OCI-LY3 (cell line): Measurements from ENCODE around the gene PTPRN2.

Source experiments
- EZH2phosphoT487 ChIP-seq: fragments of 200-600 bp; shearing (Covaris generic); IDR thresholded peaks from 2 replicates; pipeline ENCODE4 v1.6.1; 2018; ENCODE audit warnings: antibody characterized with exemption, mixed run types, low read depth
- TF ChIP-seq, protein P1 (sequence below): fragments of 200-600, 300-600 bp; sonication (generic); IDR thresholded peaks from 2 replicates; pipeline ENCODE4 v1.5.1; 2014; ENCODE audit warnings: antibody characterized with exemption, low read length, low read depth

DNA sequence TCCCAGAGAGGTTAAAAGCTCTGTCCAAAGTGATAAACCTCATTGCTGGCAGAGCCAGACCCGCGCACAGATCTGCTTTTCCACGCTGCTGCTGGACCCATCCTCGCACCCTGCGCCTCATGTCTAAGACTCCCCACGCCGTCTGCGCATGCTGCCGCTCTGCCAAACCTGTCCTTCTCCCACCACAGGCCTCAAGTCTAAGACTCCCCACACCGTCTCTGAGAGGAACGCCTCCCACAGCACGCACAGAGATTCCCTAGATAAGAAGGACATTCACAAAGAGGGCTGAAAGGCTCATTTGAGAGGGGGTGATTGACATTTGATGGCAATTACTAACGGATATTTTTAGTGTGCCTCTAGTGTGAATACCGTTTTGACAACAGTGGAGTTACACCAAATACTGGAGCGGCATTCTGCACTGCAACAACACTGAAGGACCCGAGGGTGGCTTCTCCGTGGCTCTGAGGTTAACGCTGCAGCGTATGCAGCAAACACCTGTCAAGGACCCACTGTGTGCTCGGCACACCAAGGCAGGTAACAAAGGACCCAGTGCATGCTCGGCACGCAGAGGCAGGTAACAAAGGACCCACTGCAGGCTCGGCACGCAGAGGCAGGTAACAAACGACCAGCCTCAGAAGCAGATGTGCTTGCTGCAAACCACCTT, 1019.4 kb downstream of the PTPRN2 start:
- TF ChIP-seq, protein P1, sequence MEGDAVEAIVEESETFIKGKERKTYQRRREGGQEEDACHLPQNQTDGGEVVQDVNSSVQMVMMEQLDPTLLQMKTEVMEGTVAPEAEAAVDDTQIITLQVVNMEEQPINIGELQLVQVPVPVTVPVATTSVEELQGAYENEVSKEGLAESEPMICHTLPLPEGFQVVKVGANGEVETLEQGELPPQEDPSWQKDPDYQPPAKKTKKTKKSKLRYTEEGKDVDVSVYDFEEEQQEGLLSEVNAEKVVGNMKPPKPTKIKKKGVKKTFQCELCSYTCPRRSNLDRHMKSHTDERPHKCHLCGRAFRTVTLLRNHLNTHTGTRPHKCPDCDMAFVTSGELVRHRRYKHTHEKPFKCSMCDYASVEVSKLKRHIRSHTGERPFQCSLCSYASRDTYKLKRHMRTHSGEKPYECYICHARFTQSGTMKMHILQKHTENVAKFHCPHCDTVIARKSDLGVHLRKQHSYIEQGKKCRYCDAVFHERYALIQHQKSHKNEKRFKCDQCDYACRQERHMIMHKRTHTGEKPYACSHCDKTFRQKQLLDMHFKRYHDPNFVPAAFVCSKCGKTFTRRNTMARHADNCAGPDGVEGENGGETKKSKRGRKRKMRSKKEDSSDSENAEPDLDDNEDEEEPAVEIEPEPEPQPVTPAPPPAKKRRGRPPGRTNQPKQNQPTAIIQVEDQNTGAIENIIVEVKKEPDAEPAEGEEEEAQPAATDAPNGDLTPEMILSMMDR = no peak
- TF ChIP-seq EZH2phosphoT487 = no peak
